ENCODE results near the gene S100A11.

S100A11 gene

GRCh38 chr1:152049291-152050083, 12.7 kb upstream of the S100A11 start:
- TF ChIP-seq CTCF (IDR thresholded peaks at IDR 0.05; ENCODE audit: extremely low read depth, insufficient read depth, missing control alignments) = no peak
- DNase-seq (ENCODE audit: low spot score) = no peak
- in situ Hi-C loops (cut with MboI; ENCODE audit: low pct_unique_long_range_greater_than_20kb, low sequenced_read_pairs, unreplicated experiment) = loop anchor here (25.0 kb wide), 1 partner anchor 413 kb away; no protein-coding TSS in a partner anchor

DNA sequence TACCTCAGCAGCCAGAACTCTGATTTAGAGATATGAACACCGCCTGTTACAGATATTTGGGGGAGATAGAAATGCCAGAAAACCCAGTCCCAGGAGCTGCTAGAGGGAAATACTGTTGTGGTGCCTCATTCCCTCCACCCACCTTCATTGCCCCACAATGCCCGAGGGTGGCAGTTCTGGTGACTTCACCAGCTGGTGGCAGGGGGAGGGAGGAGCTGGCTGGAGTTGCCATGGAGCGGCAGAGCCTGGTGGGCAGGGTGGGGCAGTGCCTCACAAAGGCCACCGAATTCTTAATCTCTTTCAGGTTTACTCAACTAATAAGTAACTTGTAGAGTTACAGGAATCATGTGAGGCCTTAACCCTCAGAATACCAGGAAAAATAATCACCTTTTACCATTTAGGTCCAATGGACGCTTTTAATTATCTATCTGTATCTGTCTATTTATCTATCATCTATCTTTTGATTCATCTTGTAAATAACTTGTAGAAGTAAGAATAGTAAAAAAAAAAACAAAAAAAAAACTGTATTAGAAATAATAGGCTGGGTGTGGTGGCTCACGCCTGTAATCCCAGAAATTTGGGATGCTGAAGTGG, 11.7 kb upstream of the S100A11 start:
- DNase-seq (ENCODE audit: low spot score) = no peak
- TF ChIP-seq CTCF (IDR thresholded peaks at IDR 0.05; ENCODE audit: extremely low read depth, insufficient read depth, missing control alignments) = no peak
- in situ Hi-C loops (cut with MboI; ENCODE audit: low pct_unique_long_range_greater_than_20kb, low sequenced_read_pairs, unreplicated experiment) = no loop called here

DNA sequence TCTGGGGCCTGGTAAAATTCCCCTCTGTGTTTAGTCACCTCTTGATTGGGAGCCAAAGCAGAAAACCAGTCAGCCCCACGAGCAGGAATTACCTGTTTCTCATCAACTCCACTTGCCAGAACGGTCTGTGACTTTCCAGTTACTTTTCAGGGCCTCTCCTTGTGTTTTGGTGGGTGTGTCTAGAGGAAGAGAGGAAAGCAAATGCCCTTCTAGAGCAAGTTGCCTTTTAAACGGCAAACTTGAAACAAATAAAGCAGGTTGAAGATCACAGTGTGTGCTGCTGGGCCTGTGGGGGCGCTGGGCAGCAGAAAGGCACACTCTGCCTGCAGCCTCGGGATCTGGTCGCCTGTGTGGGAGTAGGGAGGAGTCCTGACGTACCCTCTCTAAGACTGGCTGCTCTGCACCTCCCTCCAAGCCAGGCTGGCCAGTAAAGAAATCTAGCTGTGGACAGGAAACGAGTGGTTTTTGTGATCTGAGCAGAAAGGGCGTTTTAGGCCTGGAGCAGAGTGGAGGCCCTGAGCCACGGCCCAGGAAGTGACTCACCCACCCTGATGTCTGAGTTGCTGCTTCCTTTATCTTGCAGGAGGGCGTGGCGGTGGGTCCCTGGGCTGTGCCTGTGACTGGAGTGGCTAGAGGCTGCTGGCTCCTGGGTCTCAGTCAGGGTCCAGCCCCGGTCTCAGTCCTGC, 11.1 kb upstream of the S100A11 start:
- peak; percentile 84 for DNase-seq (ENCODE audit: low spot score)
- peak; percentile 68 for TF ChIP-seq CTCF (IDR thresholded peaks at IDR 0.05; ENCODE audit: extremely low read depth, insufficient read depth, missing control alignments)
- in situ Hi-C loops (cut with MboI; ENCODE audit: low pct_unique_long_range_greater_than_20kb, low sequenced_read_pairs, unreplicated experiment) = no loop called here

DNA sequence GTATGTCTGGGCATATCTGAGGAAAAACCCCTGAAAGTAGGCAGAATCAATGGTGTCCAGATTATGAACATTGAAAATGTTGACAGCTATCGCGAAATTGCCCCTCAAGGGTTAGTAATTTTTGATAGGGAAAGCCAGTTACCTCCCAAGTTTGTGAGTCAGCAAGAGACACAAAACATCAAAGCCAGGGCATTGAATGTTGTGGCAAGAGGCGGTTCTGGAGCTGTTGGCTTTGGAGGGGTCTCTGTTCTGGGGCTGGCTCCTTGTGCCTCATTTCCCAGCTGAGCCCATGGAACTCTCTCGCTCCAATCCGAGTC, 10.6 kb upstream of the S100A11 start:
- in situ Hi-C loops (cut with MboI; ENCODE audit: low pct_unique_long_range_greater_than_20kb, low sequenced_read_pairs, unreplicated experiment) = no loop called here
- no peak for TF ChIP-seq CTCF (IDR thresholded peaks at IDR 0.05; ENCODE audit: extremely low read depth, insufficient read depth, missing control alignments)
- no peak for DNase-seq (ENCODE audit: low spot score)

DNA sequence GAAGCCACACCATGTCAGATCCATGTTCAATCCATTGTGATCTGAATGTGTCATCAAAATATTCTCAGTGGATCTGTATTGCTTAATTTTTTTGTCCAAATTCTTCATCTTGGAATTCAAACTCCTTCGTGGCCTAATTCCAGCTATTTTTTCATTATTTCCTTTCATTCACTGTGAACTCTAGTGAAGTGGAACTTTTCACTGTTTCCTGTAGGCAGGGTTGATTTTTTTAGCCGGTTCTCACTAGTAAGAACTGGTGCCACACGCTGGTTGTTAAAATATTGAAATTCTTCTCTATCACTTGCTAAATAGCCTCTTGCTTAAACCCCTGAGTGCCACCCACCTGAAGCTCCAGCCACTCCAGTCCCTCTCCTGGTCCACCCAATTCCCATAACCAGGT, 7.6 kb upstream of the S100A11 start:
- DNase-seq (ENCODE audit: low spot score) = no peak
- no peak for TF ChIP-seq CTCF (IDR thresholded peaks at IDR 0.05; ENCODE audit: extremely low read depth, insufficient read depth, missing control alignments)
- in situ Hi-C loops (cut with MboI; ENCODE audit: low pct_unique_long_range_greater_than_20kb, low sequenced_read_pairs, unreplicated experiment) = no loop called here

DNA sequence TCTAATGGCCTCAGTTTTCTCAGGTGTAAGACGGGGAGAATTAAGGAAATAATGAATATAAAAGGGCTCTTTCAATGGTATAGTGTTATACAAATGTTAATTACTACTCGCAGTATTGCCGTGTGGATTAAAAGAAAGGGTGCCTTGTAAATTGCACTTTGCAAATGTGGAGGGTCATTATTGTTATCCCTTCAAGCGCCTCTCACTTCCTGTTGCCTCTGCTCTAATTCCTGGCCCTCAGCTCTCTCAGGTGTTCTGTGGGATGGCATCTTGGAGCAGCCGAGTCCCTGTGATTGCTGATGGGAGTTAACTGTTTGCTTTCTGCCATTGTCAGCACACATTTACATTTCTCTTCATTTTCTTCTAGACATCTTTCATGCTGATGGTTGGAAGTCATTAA, 7.1 kb upstream of the S100A11 start:
- DNase-seq (ENCODE audit: low spot score) = no peak
- in situ Hi-C loops (cut with MboI; ENCODE audit: low pct_unique_long_range_greater_than_20kb, low sequenced_read_pairs, unreplicated experiment) = no loop called here
- no peak for TF ChIP-seq CTCF (IDR thresholded peaks at IDR 0.05; ENCODE audit: extremely low read depth, insufficient read depth, missing control alignments)
